LNCAP (cell line): ENCODE results near the gene PLCG2.

ENCODE experiments used
- CTCF ChIP-seq: fragments of 450-650 bp; IDR thresholded peaks from 2 replicates; pipeline ENCODE4 v1.5.1; 2017; ENCODE audit warnings: mild to moderate bottlenecking

PLCG2 gene

GRCh38 chr16:82008957-82009592, 230.0 kb downstream of the PLCG2 start:
- no peak for TF ChIP-seq CTCF

GRCh38 chr16:82010649-82011048, 231.6 kb downstream of the PLCG2 start:
- no peak for TF ChIP-seq CTCF

- TF ChIP-seq CTCF, result no peak
Measured at GRCh38 chr16:82011199-82011641, 232.1 kb downstream of the PLCG2 start, which contains the start of gene SDR42E1. Gene SDR42E1, minus strand, starts transcription at chr16:82011470. Its CDS starts 10,612 bp downstream, at chr16:82000858.
